ENCODE results near the gene MAST2.
"Not testable (repeated sequence)": the region's sequence is repeated elsewhere in the genome, so short reads cannot be mapped to it uniquely, and the experiment has no call there.

MAST2 gene

DNA sequence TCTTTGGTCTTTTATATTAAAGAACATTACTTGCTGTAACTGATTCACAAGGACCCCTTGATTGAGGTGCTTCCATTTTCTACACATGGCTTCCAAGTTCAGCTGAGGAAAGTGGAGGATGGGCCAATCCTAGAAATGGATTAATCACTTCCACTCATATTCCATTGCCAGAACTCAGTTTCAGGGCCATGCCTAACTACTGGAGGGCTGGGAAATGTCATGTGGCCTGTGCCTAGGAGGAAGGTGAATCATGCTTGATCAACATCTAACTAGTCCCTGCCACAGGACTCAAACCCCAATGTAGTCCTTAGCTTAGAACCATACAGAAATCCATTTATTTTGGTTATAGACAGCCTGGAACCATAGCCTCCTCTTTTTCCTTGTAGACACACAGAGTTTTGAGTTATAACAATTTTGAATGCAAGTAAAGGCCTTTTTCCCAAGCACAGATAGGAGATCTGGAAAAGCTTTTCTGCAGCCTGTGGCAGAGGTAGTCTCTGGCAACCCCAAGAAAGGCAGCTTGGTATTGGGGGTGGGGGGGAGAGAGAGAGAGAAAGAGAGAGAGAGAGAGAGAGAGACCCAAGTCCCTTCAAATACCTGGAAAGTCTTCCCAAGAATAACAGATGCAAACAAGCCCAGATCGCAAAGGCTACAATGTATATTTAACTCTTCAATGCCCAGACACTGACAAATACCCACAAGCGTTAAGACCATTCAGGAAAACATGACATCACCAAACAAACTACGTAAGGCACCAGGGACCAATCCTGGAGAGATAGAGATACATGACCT, 12.5 kb downstream of the MAST2 start:
- no peak for DNase-seq

- no peak for DNase-seq
Measured at GRCh38 chr1:45820173-45820572, 16.8 kb downstream of the MAST2 start.

DNA sequence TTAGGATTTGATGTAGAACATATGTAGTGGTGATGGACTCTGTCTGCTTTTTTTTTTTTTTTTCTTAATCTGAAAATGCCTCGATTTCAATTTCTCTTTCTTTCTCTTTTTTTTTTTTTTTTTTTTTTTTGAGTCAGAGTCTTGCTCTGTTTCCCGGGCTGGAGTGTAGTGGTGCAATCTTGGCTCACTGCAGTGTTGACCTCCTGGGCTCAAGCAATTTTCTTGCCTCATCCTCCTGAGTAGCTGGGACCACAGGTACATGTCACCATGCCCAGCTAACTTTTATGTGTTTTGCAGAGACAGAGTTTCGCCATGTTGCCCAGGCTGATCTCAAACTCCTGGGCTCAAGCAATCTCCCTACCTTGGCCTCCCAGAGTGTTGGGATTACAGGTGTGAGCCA, 17.4 kb downstream of the MAST2 start:
- no peak for DNase-seq

DNA sequence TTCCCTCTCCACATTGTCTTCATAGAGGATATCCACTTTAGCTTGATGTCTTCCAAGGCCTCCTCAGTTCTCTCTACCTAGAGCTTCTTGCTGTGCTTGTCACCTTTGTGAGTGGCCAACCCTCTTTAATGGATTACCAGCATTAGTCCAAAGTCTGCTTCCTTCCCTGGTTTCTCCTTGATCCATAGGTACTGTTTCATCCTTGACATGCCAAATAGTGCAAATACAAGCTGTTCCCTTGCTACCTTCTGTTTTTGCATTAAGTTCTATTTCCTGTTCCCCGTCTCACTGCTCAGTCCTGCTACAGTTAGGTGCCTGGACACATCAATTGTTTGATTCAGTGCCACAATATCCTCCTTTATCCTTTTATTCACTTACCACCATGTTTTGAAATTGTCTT, 19.2 kb downstream of the MAST2 start:
- no peak for DNase-seq

DNA sequence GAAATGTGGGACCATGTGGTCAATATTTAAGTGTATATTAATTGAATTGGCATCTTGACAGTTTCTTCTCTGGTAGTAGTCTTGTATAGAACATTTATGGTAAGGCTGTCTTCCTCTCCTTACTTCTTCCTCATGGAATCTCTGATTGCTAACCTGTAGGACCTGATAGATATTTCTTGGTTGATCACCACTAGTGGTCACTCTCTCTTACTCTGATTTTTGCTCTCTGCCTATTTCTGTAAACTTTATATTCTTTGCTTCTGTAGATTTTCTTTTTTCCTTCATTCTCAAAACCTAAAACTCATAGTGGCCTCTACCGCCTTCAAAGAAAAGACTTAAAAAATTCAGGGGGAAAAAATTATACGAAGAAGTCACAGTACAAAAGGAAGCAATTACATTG, 21.2 kb downstream of the MAST2 start:
- no peak for DNase-seq

- DNase-seq: no peak
Measured at GRCh38 chr1:45827256-45827655, 23.8 kb downstream of the MAST2 start.

DNA sequence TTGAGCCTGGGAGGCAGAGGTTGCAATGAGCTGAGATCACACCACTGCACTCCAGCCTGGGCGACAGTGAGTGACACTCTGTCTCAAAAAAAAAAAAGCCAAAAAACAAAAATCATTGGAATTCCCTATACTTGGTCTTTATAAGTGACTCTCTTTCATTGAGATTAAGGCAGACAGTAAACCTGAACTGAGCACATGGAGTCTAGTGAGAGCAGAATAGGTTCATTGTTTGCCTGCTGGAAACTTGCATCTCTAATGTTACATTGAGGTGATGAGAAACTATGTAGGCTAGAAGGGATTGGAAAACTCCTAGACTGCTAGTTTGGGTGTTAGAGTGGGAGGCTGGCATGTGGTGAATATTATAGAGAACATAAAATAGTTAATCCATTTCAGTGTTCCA, 25.4 kb downstream of the MAST2 start:
- no peak for DNase-seq

DNA sequence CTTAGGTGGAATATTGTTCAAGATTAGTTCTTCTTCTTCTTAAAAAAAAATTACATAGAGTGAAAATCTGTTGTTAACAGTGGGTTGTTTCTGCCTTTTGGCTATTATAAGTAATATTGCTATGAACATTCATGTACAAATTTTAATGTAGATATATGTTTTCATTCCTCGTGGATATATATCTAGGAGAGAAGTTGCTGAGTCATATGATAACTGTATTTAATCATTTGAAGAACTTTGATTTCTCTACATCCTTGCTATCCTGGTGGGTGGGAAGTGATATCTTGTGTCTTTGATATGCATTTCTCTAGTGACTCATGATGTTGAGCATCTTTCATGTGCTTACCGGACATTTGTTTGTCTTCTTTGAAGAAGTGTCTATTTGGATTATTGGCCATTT, 29.9 kb downstream of the MAST2 start:
- no peak for DNase-seq

DNA sequence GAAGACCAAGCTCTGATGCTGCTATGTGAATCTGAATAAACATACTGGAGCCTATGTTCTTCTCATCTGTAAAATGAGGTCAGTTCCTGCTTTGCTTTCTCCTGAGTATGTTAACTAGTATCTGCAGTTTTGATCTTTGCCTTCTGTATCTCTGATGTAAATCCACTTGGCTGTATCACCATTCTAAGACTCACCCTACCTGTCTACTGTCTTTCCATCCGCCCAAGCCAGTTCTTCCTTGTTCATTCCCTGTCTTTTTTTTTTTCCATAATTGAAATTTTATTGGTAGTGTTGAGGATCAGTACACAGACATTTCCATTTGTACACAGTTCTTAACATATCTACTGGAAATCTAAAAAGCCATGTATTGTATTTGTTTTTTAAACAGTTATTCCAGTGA, 31.3 kb downstream of the MAST2 start:
- DNase-seq: no peak

DNA sequence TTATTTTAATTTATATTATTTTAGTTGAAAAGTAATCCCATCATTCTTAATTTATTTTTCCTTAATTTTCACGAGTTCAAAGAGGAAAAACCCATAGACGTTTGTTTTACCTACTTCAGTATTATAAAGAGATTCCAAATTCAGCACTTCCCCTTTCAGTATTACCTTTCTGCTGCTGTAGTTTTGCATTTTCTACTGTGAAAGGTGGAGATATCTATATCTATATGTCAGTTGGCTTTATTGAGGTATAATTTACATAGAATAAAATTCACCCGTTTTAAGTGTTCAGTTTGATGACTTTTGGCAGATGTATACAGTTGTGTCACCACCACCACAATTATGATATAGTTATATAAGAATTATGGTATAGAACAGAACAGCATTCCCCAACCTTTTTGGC, 33.0 kb downstream of the MAST2 start:
- no peak for DNase-seq

- not testable (repeated sequence) for DNase-seq
Measured at GRCh38 chr1:45836861-45837260, 33.4 kb downstream of the MAST2 start.

- not testable (repeated sequence) for DNase-seq
Measured at GRCh38 chr1:45838322-45838721, 34.9 kb downstream of the MAST2 start.

- no peak for DNase-seq
Measured at GRCh38 chr1:45840704-45841103, 37.3 kb downstream of the MAST2 start.

DNA sequence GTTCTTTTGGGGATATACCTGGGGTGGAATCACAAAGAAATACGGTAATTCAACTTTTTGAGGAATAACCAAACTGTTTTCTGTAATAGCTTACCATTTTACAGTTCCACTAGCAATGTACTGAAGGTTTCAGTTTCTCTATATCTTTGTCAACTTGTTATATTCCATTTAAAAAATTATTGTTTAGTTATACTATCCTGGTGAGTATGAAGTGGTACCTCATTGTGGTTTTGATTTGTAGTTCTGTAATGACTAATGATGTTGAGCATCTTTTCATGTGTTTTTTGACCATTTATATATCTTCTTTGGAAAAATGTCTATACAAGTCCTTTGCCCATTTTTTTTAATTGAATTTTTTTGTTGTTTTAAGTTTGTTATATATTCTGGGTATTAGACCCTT, 39.4 kb downstream of the MAST2 start:
- DNase-seq: no peak

GRCh38 chr1:45843474-45843905, 40.1 kb downstream of the MAST2 start:
- no peak for DNase-seq

DNA sequence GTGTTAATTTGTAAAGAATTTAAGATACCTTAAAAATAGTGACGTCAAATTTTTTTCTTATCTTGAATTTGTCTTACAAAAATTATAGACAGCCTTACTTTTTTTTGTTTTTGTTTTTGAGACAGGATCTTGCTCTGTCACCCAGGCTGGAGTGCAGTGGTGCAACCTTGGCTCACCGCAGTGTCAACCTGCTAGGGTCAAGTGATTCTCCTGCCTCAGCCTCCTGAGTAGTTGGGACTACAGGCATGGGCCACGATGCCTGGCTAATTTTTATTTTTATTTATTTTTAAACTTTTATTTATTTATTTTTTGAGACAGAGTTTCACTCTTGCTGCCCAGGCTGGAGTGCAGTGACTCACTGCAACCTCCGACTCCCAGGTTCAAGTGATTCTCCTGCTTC, 40.6 kb downstream of the MAST2 start:
- not testable (repeated sequence) for DNase-seq

- no peak for DNase-seq
Measured at GRCh38 chr1:45846931-45847330, 43.5 kb downstream of the MAST2 start.

GRCh38 chr1:45848097-45848496, 44.7 kb downstream of the MAST2 start:
- no peak for DNase-seq

DNA sequence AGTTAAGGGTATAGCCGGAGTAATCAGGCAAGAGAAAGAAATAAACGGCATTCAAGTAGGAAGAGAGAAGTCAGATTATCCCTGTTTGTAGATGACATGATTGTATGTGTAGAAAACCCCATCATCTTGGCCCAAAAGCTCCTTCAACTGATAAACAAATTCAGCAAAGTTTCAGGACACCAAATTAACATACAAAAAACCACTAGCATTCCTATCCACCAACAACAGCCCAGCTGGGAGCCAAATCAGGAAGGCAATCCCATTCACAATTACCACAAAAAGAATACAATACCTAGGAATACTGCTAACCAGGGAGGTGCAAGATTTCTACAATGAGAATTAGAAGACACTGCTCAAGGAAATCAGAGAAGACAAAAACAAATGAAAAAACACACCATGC, 45.3 kb downstream of the MAST2 start:
- DNase-seq: no peak

DNA sequence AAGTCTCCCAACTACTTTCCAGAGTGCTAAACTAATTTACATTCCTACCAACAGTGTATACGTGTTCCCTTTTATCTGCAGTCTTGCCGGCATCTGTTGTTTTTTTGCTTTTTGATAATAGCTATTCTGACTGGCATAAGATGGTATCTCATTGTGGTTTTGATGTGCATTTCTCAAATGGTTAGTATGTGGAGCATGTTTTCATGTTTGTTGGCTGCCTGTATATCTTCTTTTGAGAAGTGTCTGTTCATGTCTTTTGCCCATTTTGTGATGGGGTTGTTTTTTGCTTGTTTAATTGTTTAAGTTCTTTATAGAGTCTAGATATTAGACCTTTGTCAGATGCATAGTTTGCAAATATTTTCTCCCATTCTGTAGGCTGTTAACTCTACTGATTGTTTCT, 46.6 kb downstream of the MAST2 start:
- DNase-seq: no peak

- DNase-seq: no peak
Measured at GRCh38 chr1:45854724-45855123, 51.3 kb downstream of the MAST2 start.

GRCh38 chr1:45857101-45857700, 53.8 kb downstream of the MAST2 start:
- no peak for DNase-seq

DNA sequence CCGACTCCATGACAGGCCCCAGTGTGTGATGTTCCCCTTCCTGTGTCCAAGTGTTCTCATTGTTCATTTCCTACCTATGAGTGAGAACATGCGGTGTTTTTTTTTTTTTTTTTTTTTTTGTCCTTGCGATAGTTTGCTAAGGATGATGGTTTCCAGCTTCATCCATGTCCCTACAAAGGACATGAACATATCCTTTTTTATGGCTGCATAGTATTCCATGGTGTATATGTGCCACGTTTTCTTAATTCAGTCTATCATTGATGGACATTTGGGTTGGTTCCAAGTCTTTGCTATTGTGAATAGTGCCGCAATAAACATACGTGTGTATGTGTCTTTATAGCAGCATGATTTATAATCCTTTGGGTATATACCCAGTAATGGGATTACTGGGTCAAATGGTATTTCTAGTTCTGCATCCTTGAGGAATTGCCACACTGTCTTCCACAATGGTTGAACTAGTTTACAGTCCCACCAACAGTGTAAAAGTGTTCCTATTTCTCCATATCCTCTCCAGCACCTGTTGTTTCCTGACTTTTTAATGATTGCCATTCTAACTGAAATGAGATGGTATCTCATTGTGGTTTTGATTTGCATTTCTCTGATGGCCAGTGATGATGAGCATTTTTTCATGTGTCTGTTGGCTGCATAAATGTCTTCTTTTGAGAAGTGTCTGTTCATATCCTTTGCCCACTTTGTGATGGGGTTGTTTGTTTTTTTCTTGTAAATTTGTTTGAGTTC, 54.5 kb downstream of the MAST2 start:
- not testable (repeated sequence) for DNase-seq

DNA sequence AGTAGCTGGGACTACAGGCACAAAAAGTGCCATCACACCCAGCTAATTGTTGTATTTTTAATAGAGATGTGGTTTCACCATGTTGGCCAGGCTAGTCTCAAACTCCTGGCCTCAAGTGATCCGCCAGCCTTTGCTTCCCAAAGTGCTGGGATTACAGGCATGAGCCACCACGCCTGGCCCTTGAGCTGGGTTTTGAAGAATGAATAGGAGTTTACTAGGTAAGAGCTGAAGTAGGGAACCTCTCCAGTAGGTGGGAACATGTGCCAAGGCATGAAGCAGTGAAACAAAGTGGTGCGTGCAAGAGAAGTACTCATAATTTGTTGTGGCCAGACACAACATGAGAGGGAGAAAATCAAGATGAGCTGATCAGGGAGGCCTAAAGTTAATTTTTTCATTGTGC, 55.8 kb downstream of the MAST2 start:
- DNase-seq: no peak
